ENCODE measurements around the gene PTPN1. TPM values are rescaled to one million over a fixed set of nuclear protein-coding genes. Genes with fewer than 3 reads are reported as not detected.

Gene PTPN1
- total RNA-seq, 2 donors from 2014 or later = 65.5 to 67.7 TPM

DNA sequence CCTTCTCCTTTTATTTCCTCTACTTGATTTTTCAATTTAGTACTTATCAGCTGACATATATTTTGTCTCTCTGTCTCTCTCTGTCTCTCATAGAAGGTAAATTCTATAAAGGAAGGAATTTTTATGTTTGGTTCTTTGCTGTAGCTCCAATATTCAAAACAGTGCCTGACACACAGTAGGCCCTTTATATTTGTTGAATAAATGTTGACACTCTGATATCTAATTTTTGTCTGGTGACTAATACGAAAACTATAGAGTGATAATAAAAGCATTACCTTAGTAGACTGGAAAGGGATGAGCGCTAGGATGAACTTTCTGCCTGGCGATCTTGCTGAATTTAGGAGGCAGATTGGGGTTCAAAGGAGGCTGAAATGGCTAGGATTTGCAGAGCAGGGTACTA is 42.8 kb downstream of the PTPN1 start:
- no peaks in the 10 kb centered on the region for H3K27me3 Mint-ChIP-seq
- ATAC-seq = no peak

DNA sequence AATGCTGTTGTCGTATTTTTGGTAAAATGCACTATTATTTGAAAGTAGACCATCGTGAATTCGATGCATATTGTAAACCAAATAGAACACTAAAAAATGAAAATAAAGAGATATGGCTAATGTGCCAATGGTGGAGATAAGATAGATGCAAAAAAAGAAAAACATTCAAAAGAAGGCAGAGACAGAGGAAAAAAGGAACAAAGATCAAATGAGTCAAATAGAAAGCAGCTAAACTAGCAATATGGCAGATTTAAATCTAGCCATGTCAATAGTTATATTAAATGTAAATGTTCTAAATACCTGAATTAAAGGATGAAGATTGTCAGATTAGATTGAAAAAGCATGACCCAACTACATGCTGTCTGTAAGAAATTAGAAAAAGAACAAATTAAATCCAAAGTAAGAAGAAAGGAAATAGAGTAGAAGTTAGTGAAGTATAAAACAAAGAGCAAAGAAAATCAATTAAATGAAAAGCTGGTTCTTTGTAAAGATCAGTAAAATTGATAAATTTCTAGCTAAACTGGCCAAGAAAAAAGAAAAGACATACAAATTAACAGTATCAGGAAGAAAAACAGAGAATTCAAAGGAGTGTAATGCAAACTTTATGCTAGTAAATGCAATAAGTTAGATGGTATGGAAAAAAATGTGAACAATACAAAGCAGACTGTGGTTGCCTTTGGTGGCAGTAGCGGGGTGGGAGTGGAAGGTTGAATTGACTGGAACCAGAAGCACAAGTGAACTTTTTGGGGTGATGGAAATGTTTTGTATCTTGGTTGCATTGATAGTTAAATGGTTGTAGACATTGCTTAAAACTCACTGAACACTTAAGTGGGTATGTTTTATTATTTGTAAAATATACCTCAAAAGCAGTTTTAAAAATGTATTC is 44.8 kb downstream of the PTPN1 start:
- peaks cover 2% of the 10 kb centered on the region for H3K36me3 Mint-ChIP-seq (ENCODE audit: low read depth)
- DNase-seq (no peak), ATAC-seq (no peak)
- H3K27ac Mint-ChIP-seq = no peak overlapping the region
- no peak overlapping the region for H3K4me3 Mint-ChIP-seq
- no peaks in the 10 kb centered on the region for H3K9me3 ChIP-seq (ENCODE audit: control insufficient read depth, low read length, poor library complexity, severe bottlenecking)
- peaks cover 24% of the 10 kb centered on the region for H3K4me1 Mint-ChIP-seq
- H3K27me3 Mint-ChIP-seq = no peaks in the 10 kb centered on the region

More for the DNA sequence above, 42.8 kb downstream of the PTPN1 start:
- no peak for DNase-seq
- Mint-ChIP-seq H3K4me3 (no peak overlapping the region), H3K36me3 (ENCODE audit: low read depth) (no peaks in the 10 kb centered on the region), H3K27ac (no peak overlapping the region), H3K4me1 (peaks cover 25% of the 10 kb centered on the region)
- H3K9me3 ChIP-seq (ENCODE audit: control insufficient read depth, low read length, poor library complexity, severe bottlenecking) = no peaks in the 10 kb centered on the region

DNA sequence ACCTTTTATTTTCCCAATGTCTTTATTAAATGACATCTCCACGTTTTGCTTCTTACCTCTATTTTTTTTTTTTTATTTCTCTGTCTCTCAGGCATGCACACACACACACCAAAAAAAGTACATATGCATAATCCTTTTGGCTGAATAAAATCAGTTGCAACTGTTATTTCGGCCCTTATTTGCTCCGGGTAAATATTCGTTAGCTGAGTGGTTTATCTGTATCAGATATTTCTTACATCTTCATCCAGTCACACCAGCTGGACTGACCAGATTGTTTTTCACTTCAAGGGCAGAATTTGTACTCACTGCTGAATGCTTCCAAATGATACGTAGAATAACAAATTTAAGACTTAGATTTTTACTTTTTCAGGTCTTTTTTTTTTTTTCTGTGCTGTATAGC is 45.5 kb downstream of the PTPN1 start:
- ATAC-seq (no peak), DNase-seq (no peak)
- Mint-ChIP-seq H3K36me3 (ENCODE audit: low read depth) (peaks cover 2% of the 10 kb centered on the region), H3K27ac (no peak overlapping the region), H3K4me1 (peaks cover 22% of the 10 kb centered on the region), H3K4me3 (no peak overlapping the region), H3K27me3 (no peaks in the 10 kb centered on the region)
- no peaks in the 10 kb centered on the region for H3K9me3 ChIP-seq (ENCODE audit: control insufficient read depth, low read length, poor library complexity, severe bottlenecking)

DNA sequence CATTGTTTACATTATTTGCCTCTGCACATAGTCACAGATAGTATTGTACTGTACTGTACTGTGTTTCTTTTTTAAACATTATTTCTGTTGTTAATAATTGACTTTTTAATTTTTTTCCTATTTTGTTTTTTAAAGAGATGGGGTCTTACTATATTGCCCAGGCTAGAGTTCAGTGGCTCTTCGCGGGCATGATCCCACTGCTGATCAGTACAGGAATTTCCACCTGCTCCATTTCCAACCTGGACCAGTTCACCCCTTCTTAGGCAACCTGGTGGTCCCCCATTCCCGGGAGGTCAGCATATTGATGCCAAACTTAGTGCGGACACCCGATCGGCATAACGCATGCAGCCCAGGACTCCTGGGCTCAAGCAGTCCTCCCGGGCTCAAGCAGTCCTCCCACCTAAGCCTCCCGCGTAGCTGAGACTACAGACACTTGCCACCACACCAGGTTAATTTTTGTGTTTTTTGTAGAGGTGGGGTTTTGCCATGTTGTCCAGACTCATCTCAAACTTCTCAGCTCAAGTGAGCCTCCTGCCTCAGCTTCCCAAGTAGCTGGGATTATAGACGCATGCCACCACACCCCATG is 47.5 kb downstream of the PTPN1 start:
- Mint-ChIP-seq H3K4me1 (peaks cover 30% of the 10 kb centered on the region), H3K27me3 (no peaks in the 10 kb centered on the region), H3K27ac (peak overlapping the region; percentile 4), H3K4me3 (peak overlapping the region; percentile 53), H3K36me3 (ENCODE audit: low read depth) (peaks cover 5% of the 10 kb centered on the region)
- no peaks in the 10 kb centered on the region for H3K9me3 ChIP-seq (ENCODE audit: control insufficient read depth, low read length, poor library complexity, severe bottlenecking)
- ATAC-seq = no peak
- no peak for DNase-seq

DNA sequence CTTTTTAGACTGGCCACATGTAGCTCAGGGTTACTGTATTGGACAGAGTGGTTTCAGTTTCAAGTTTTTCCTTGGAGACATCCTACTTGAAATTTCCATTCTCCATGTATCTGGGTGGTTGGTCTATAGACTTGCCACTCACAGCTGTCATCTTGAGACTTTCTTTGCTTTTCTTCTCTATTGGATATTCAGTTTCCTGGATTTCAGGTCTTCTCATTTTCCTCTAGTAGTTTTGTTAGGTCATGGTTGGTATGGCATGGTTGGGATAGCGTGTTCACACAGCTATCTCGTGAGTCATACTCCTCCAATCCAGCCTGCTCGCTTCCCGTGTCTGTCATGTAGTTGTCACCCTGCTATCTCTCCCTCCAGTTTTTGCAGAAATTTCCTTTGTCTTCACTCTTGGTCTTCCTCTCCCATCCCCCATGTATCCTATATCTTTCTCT is 48.3 kb downstream of the PTPN1 start:
- no peak for ATAC-seq
- H3K27ac Mint-ChIP-seq = peak overlapping the region; percentile 86
- DNase-seq = no peak
- peaks cover 9% of the 10 kb centered on the region for H3K36me3 Mint-ChIP-seq (ENCODE audit: low read depth)
- H3K27me3 Mint-ChIP-seq = no peaks in the 10 kb centered on the region
- peaks cover 36% of the 10 kb centered on the region for H3K4me1 Mint-ChIP-seq
- no peak overlapping the region for H3K4me3 Mint-ChIP-seq
- no peaks in the 10 kb centered on the region for H3K9me3 ChIP-seq (ENCODE audit: control insufficient read depth, low read length, poor library complexity, severe bottlenecking)

DNA sequence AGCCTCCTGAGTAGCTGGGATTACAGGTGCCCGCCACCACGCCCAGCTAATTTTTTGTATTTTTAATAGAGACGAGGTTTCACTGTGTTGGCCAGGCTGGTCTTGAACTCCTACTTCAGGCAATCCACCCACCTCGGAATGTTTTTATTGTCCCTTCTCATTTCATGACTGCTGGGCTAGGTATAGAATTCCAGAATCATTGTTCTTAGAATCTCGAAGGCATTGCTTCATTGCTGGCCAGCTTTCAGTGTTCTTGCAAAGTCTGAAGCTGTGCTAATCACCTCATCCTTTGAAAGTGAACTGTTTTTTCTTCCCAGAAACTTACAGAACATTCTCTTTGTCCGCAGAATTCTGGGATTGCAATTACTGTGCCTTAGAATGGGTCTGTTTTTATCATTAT is 49.0 kb downstream of the PTPN1 start:
- H3K27me3 Mint-ChIP-seq = no peaks in the 10 kb centered on the region
- peak overlapping the region; percentile 2 for H3K4me3 Mint-ChIP-seq
- peak overlapping the region; percentile 86 for H3K27ac Mint-ChIP-seq
- H3K36me3 Mint-ChIP-seq (ENCODE audit: low read depth) = peaks cover 9% of the 10 kb centered on the region
- H3K4me1 Mint-ChIP-seq = peaks cover 37% of the 10 kb centered on the region
- no peak for DNase-seq
- ATAC-seq = no peak
- H3K9me3 ChIP-seq (ENCODE audit: control insufficient read depth, low read length, poor library complexity, severe bottlenecking) = no peaks in the 10 kb centered on the region

GRCh38 chr20:50559856-50560638 is 49.9 kb downstream of the PTPN1 start:
- H3K27me3 Mint-ChIP-seq = no peaks in the 10 kb centered on the region
- peak overlapping the region; percentile 86 for H3K27ac Mint-ChIP-seq
- DNase-seq (no peak), ATAC-seq (no peak)
- H3K36me3 Mint-ChIP-seq (ENCODE audit: low read depth) = peaks cover 10% of the 10 kb centered on the region
- peaks cover 39% of the 10 kb centered on the region for H3K4me1 Mint-ChIP-seq
- no peak overlapping the region for H3K4me3 Mint-ChIP-seq
- H3K9me3 ChIP-seq (ENCODE audit: control insufficient read depth, low read length, poor library complexity, severe bottlenecking) = no peaks in the 10 kb centered on the region

- Mint-ChIP-seq H3K4me3 (peak overlapping the region; percentile 83), H3K36me3 (ENCODE audit: low read depth) (peaks cover 11% of the 10 kb centered on the region), H3K27ac (peak overlapping the region; percentile 89), H3K27me3 (no peaks in the 10 kb centered on the region), H3K4me1 (peaks cover 36% of the 10 kb centered on the region)
- ATAC-seq (peak; percentile 30), DNase-seq (no peak)
- H3K9me3 ChIP-seq (ENCODE audit: control insufficient read depth, low read length, poor library complexity, severe bottlenecking) = no peaks in the 10 kb centered on the region
Measured at GRCh38 chr20:50560867-50561266, 50.7 kb downstream of the PTPN1 start.

DNA sequence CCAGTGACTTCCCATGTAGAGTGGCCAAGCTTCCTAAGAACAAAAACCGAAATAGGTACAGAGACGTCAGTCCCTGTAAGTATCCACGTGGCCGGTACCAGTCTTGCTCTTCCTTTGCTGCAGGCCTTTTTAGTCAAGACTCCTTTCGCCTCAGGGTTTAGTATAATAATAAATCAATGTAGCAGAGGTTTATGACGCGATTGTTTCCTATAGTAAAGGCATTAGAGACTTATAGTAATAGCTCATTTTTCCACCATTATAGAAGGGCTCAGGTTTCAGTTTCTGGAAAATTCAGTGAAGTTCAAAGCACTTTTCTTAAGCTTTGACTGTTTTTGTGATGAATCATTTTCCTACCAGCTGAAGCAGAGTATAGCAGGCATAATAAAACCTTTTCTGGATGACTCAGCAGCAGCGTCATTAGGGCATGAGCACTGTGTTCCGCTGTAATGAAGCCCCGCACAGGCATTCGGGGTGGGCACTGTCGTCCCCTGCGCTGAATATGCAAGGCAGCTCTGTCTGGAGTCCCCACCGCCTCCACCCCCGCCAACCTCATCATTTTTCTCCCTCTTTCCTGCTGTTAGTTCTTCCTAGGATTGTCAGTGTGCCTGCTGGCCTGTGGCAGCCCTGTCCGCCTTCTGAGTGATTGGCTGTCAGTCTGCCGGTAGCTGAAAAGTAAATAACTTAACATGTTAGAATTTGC is 51.3 kb downstream of the PTPN1 start:
- H3K4me1 Mint-ChIP-seq = peaks cover 39% of the 10 kb centered on the region
- peak overlapping the region; percentile 83 for H3K4me3 Mint-ChIP-seq
- ATAC-seq (peak; percentile 24), DNase-seq (no peak)
- peak overlapping the region; percentile 89 for H3K27ac Mint-ChIP-seq
- peaks cover 11% of the 10 kb centered on the region for H3K36me3 Mint-ChIP-seq (ENCODE audit: low read depth)
- H3K9me3 ChIP-seq (ENCODE audit: control insufficient read depth, low read length, poor library complexity, severe bottlenecking) = no peaks in the 10 kb centered on the region
- H3K27me3 Mint-ChIP-seq = no peaks in the 10 kb centered on the region

GRCh38 chr20:50562262-50562701 is 52.1 kb downstream of the PTPN1 start:
- peaks cover 11% of the 10 kb centered on the region for H3K36me3 Mint-ChIP-seq (ENCODE audit: low read depth)
- ATAC-seq (no peak), DNase-seq (no peak)
- no peak overlapping the region for H3K4me3 Mint-ChIP-seq
- no peaks in the 10 kb centered on the region for H3K27me3 Mint-ChIP-seq
- peaks cover 45% of the 10 kb centered on the region for H3K4me1 Mint-ChIP-seq
- peak overlapping the region; percentile 84 for H3K27ac Mint-ChIP-seq
- H3K9me3 ChIP-seq (ENCODE audit: control insufficient read depth, low read length, poor library complexity, severe bottlenecking) = no peaks in the 10 kb centered on the region

DNA sequence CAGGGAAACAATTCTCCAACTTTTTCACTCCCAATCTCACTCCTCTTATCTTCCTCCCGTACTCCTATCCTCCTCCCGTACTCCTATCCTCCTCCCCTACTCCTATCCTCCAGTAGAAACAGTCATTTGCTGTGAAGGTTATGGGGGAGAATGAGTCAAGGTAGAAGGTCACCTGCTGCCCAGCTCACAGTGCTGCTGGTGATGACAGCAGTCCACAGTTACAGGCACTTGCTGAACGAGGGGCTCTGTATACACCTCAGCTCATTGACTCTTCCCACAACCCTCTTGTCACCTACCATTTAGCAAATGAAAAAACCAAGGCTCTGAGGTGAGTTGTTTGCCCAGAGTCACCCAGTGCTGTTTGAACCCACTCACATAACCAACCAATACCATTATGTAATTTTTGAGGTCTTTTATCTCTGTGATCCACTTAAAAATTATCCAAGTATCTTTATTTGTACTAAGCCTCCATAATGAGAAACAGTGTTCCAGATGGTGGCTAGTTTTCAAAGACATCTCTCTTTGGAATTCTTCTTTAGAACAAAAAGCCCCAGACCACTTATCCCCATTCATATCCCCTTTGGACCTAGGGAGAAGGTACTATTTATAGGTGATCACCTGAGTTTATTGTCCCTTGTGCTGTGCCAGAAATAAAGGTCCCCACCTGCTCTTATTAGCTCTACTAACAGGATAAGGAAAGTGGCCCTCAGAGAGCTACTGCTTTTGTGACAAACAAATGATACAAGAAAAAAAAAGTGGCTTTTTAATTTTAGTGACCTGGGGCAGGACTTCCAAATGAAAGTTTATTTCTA is 53.2 kb downstream of the PTPN1 start:
- no peaks in the 10 kb centered on the region for H3K9me3 ChIP-seq (ENCODE audit: control insufficient read depth, low read length, poor library complexity, severe bottlenecking)
- peaks cover 47% of the 10 kb centered on the region for H3K4me1 Mint-ChIP-seq
- H3K27ac Mint-ChIP-seq = peak overlapping the region; percentile 84
- H3K27me3 Mint-ChIP-seq = no peaks in the 10 kb centered on the region
- no peak for ATAC-seq
- peak overlapping the region; percentile 31 for H3K4me3 Mint-ChIP-seq
- H3K36me3 Mint-ChIP-seq (ENCODE audit: low read depth) = peaks cover 13% of the 10 kb centered on the region
- no peak for DNase-seq

- H3K4me3 Mint-ChIP-seq = no peak overlapping the region
- ATAC-seq = no peak
- H3K27ac Mint-ChIP-seq = no peak overlapping the region
- peaks cover 51% of the 10 kb centered on the region for H3K4me1 Mint-ChIP-seq
- no peak for DNase-seq
- H3K27me3 Mint-ChIP-seq = no peaks in the 10 kb centered on the region
- H3K9me3 ChIP-seq (ENCODE audit: control insufficient read depth, low read length, poor library complexity, severe bottlenecking) = no peaks in the 10 kb centered on the region
- H3K36me3 Mint-ChIP-seq (ENCODE audit: low read depth) = peaks cover 18% of the 10 kb centered on the region
Measured at GRCh38 chr20:50565383-50565782, 55.2 kb downstream of the PTPN1 start.
